Neuronal stem cell (in vitro differentiated cells): ENCODE results near the gene HNRNPH3.

Source experiments
- DNase-seq: peaks from one replicate; pipeline ENCODE4 v3.0.0-alpha.2; 2013; ENCODE audit warnings: low spot score
- H2AFZ ChIP-seq: one replicate; pipeline ENCODE4 v1.6.1; 2013; ENCODE audit warnings: mild to moderate bottlenecking, low read length, inconsistent platforms
- H2AK5ac ChIP-seq: 2 replicates; pipeline ENCODE4 v1.6.1; 2013; ENCODE audit warnings: low read depth, mild to moderate bottlenecking, inconsistent platforms, low read length, moderate library complexity, mixed read lengths
- H2BK120ac ChIP-seq: 2 replicates; pipeline ENCODE4 v1.6.1; 2013; ENCODE audit warnings: low read depth, mild to moderate bottlenecking, inconsistent platforms, low read length, moderate library complexity, mixed read lengths
- H2BK12ac ChIP-seq: one replicate; pipeline ENCODE4 v1.6.1; 2013; ENCODE audit warnings: low read length, inconsistent platforms
- H2BK15ac ChIP-seq: 2 replicates; pipeline ENCODE4 v1.6.1; 2013; ENCODE audit warnings: mild to moderate bottlenecking, low read length, inconsistent platforms, mixed read lengths
- H2BK5ac ChIP-seq: one replicate; pipeline ENCODE4 v1.6.1; 2013; ENCODE audit warnings: inconsistent platforms, mild to moderate bottlenecking, low read length, moderate library complexity
- H3K14ac ChIP-seq: one replicate; pipeline ENCODE4 v1.6.1; 2013; ENCODE audit warnings: low read length, inconsistent platforms
- H3K18ac ChIP-seq: 2 replicates; pipeline ENCODE4 v1.6.1; 2013; ENCODE audit warnings: low read length, inconsistent platforms
- H3K23ac ChIP-seq: 2 replicates; pipeline ENCODE4 v1.6.1; 2013; ENCODE audit warnings: low read depth, mild to moderate bottlenecking, mixed read lengths, low read length, inconsistent platforms; ENCODE audit not compliant: poor library complexity
- H3K27ac ChIP-seq: replicated peaks from 3 replicates; pipeline ENCODE4 v1.5.1; 2013; ENCODE audit warnings: low read length, inconsistent platforms
- H3K27me3 ChIP-seq, 3 experiments: 2 replicates each; pipeline ENCODE4 v1.6.1; 2013; ENCODE audit warnings: low read length in 3 of 3, mild to moderate bottlenecking in 2 of 3, inconsistent platforms in 1 of 3, low read depth in 1 of 3, mixed read lengths in 1 of 3, moderate library complexity in 1 of 3; ENCODE audit not compliant: control insufficient read depth in 3 of 3, insufficient read depth in 3 of 3
- H3K36me3 ChIP-seq, 2 donors: replicated peaks in 1 of 2; 2 replicates each; pipeline ENCODE4 v1.6.1; 2013; ENCODE audit warnings: low read length in 2 of 2; ENCODE audit not compliant: control insufficient read depth in 2 of 2, insufficient read depth in 2 of 2
- H3K4ac ChIP-seq: 2 replicates; pipeline ENCODE4 v1.6.1; 2013; ENCODE audit warnings: inconsistent platforms, mild to moderate bottlenecking, low read length, moderate library complexity
- H3K4me1 ChIP-seq, 2 donors: 1 replicate in 1 of 2; 2 replicates in 1 of 2; pipeline ENCODE4 v1.6.1; 2013; ENCODE audit warnings: low read length in 2 of 2, low read depth in 1 of 2; ENCODE audit not compliant: control insufficient read depth in 2 of 2, insufficient read depth in 1 of 2
- H3K4me2 ChIP-seq: one replicate; pipeline ENCODE4 v1.6.1; 2013; ENCODE audit warnings: mild to moderate bottlenecking, low read length, inconsistent platforms; ENCODE audit not compliant: insufficient read depth, poor library complexity, severe bottlenecking
- H3K4me3 ChIP-seq, 2 donors: 2 replicates each; pipeline ENCODE4 v1.5.1; 2013; ENCODE audit warnings: low read length in 2 of 2, mild to moderate bottlenecking in 2 of 2, inconsistent platforms in 1 of 2, moderate library complexity in 1 of 2
- H3K79me1 ChIP-seq: one replicate; pipeline ENCODE4 v1.6.1; 2013; ENCODE audit warnings: low read depth, mild to moderate bottlenecking, inconsistent platforms, low read length, moderate library complexity
- H3K9ac ChIP-seq: one replicate; pipeline ENCODE4 v1.6.1; 2013; ENCODE audit warnings: mild to moderate bottlenecking, low read depth, low read length, inconsistent platforms; ENCODE audit not compliant: poor library complexity
- H3K9me3 ChIP-seq, 2 donors: replicated peaks in 1 of 2; 2 replicates each; pipeline versions ENCODE3 to v1.6.1; 2013; ENCODE audit warnings: low read length in 2 of 2, mild to moderate bottlenecking in 2 of 2, inconsistent platforms in 1 of 2, low read depth in 1 of 2, mixed read lengths in 1 of 2, moderate library complexity in 1 of 2; ENCODE audit not compliant: control insufficient read depth in 2 of 2, insufficient read depth in 1 of 2
- H4K8ac ChIP-seq: one replicate; pipeline ENCODE4 v1.6.1; 2013; ENCODE audit warnings: low read depth, mild to moderate bottlenecking, inconsistent platforms, low read length, moderate library complexity
- H4K91ac ChIP-seq: one replicate; pipeline ENCODE4 v1.6.1; 2013; ENCODE audit warnings: low read length, low read depth, mild to moderate bottlenecking, inconsistent platforms; ENCODE audit not compliant: poor library complexity
- WGBS, 2 donors: extraction: QIAGEN DNeasy Blood & Tissue Kit; methylation state at CpG; one replicate each; pipeline ENCODE4 v1.1.7; 2013; ENCODE audit warnings: missing lambda C conversion rate in 2 of 2, mixed read lengths in 1 of 2; ENCODE audit not compliant: insufficient read length in 2 of 2, insufficient replicate concordance in 1 of 2; ENCODE audit errors: extremely low coverage in 2 of 2; 5-methylcytosine and 5-hydroxymethylcytosine counted together

The HNRNPH3 gene

DNA sequence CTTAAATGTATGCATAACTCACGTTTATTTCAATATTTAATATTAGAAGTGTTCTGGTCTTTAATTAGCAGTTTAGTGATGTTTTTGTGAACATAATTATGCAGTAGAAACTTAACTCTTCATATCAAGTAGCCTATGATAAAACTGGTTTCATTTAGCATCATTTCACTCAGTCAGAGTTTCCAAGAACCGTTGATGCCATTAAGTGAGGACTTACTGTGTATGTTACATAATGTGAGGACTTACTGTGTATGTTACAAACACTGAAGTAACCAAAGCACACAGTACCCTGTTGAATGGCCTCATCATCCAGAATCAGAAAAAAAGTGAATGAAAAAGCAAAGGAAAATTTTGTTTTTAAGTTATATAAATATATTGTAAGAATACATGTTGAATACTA, 33.7 kb downstream of the HNRNPH3 start:
- peaks cover 9 to 81% of the 10 kb centered on the region in 2 donors for H3K36me3 ChIP-seq
- no peak overlapping the region for H4K8ac ChIP-seq
- no peak overlapping the region for H3K9ac ChIP-seq
- H2BK5ac ChIP-seq = no peak overlapping the region
- no peak overlapping the region for H3K27ac ChIP-seq
- H2BK12ac ChIP-seq = no peak overlapping the region
- no peak for DNase-seq
- H2BK120ac ChIP-seq = no peak overlapping the region
- no peaks in the 10 kb centered on the region for H3K4me1 ChIP-seq
- H3K18ac ChIP-seq = no peak overlapping the region
- no peak overlapping the region for H3K4me3 ChIP-seq
- no peak overlapping the region for H3K23ac ChIP-seq
- H2AFZ ChIP-seq = no peak overlapping the region
- H3K4me2 ChIP-seq = no peak overlapping the region
- H3K14ac ChIP-seq = no peak overlapping the region
- no peaks in the 10 kb centered on the region for H3K79me1 ChIP-seq
- no peak overlapping the region for H4K91ac ChIP-seq
- no CpG with 5 or more reads among the region's 2 CpGs for WGBS, 2 donors
- H2AK5ac ChIP-seq = no peak overlapping the region
- H3K27me3 ChIP-seq = no peaks in the 10 kb centered on the region
- no peaks in the 10 kb centered on the region for H3K9me3 ChIP-seq
- no peak overlapping the region for H3K4ac ChIP-seq
- H2BK15ac ChIP-seq = no peak overlapping the region

DNA sequence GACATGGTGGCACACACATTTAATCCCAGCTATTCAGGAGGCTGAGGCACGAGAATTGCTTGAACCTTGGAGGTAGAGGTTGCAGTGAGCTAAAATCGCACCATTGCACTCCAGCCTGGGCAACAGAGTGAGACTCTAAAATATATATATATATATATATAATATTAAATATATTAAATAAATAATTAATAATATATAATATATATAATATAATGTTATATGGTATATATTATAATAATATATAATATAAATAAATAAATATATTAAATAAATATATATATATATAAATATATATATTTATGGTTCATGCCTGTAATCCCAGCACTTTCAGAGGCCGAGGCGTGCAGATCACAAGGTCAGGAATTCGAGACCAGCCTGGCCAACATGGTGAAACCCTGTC, 34.7 kb downstream of the HNRNPH3 start:
- H2BK12ac ChIP-seq = no peak overlapping the region
- H2AK5ac ChIP-seq = no peak overlapping the region
- H2AFZ ChIP-seq = no peak overlapping the region
- no peak overlapping the region for H2BK5ac ChIP-seq
- no peak overlapping the region for H2BK15ac ChIP-seq
- peaks cover 0 to 3% of the 10 kb centered on the region in 2 donors for H3K9me3 ChIP-seq
- no CpG with 5 or more reads among the region's 5 CpGs for WGBS, 2 donors
- peaks cover 9 to 80% of the 10 kb centered on the region in 2 donors for H3K36me3 ChIP-seq
- H3K23ac ChIP-seq = no peak overlapping the region
- no peak overlapping the region for H4K8ac ChIP-seq
- H3K27me3 ChIP-seq = no peaks in the 10 kb centered on the region
- no peak overlapping the region for H4K91ac ChIP-seq
- H3K9ac ChIP-seq = no peak overlapping the region
- no peak for DNase-seq
- no peaks in the 10 kb centered on the region for H3K79me1 ChIP-seq
- no peak overlapping the region for H3K27ac ChIP-seq
- H3K18ac ChIP-seq = no peak overlapping the region
- no peaks in the 10 kb centered on the region for H3K4me1 ChIP-seq
- no peak overlapping the region for H3K4ac ChIP-seq
- no peak overlapping the region for H3K14ac ChIP-seq
- no peak overlapping the region for H2BK120ac ChIP-seq
- no peak overlapping the region for H3K4me2 ChIP-seq
- H3K4me3 ChIP-seq = no peak overlapping the region

DNA sequence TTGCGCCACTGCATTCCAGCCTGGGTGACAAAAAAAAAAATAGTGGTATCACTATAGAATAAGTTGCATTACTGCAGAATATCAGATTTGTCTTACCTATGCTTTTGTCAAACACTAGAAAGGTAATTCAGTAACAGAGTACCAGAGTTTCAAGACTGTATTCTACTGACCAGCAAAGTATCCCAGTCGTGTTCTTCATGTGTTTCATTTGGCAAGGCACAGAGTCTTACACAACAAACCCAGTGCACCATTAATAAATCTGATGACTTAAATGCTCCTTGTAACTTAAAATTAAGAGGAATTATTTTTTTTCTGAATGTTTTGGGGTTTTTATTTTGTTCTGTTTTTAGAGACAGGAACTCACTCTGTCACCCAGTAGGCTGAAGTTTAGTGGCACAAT, 35.3 kb downstream of the HNRNPH3 start:
- no peak overlapping the region for H3K9ac ChIP-seq
- no peak overlapping the region for H3K27ac ChIP-seq
- H2BK120ac ChIP-seq = no peak overlapping the region
- no peak overlapping the region for H3K23ac ChIP-seq
- no peak overlapping the region for H3K4me2 ChIP-seq
- no peak overlapping the region for H3K18ac ChIP-seq
- no peak overlapping the region for H3K4me3 ChIP-seq
- H4K8ac ChIP-seq = no peak overlapping the region
- no peak overlapping the region for H2BK15ac ChIP-seq
- H2AFZ ChIP-seq = no peak overlapping the region
- H3K14ac ChIP-seq = no peak overlapping the region
- H3K9me3 ChIP-seq = peaks cover under 1 to 9% of the 10 kb centered on the region in 2 donors
- no peaks in the 10 kb centered on the region for H3K79me1 ChIP-seq
- H2BK5ac ChIP-seq = no peak overlapping the region
- H4K91ac ChIP-seq = no peak overlapping the region
- no peak overlapping the region for H3K4ac ChIP-seq
- H3K36me3 ChIP-seq = peaks cover 8 to 80% of the 10 kb centered on the region in 2 donors
- no peaks in the 10 kb centered on the region for H3K4me1 ChIP-seq
- no peak overlapping the region for H2AK5ac ChIP-seq
- no peaks in the 10 kb centered on the region for H3K27me3 ChIP-seq
- DNase-seq = no peak
- no peak overlapping the region for H2BK12ac ChIP-seq
- no CpG with 5 or more reads among the region's 2 CpGs for WGBS, 2 donors

DNA sequence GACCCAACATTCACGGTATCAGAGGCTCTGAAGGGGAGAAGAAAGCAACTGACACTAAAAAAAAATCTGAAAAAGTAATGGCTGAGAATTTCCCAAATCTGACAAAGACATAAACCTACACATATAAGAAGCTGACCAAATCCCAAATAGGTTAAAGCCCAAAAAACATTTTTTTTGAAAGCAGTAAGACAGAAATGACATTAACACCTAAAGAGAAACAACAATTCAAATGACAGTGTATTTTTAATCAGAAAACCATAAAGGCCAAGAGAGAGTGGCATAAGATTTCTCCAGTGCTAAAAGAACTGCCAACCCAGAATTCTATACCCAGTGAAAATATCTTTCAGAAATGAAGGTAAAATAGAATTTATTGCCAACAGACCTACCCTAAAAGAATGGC, 39.7 kb downstream of the HNRNPH3 start:
- Histone ChIP-seq H3K4me3 (no peak overlapping the region), H2BK5ac (no peak overlapping the region), H3K27me3 (no peaks in the 10 kb centered on the region), H4K8ac (no peak overlapping the region), H4K91ac (no peak overlapping the region), H2AK5ac (no peak overlapping the region), H3K4ac (no peak overlapping the region), H3K9ac (no peak overlapping the region), H3K18ac (no peak overlapping the region), H3K14ac (no peak overlapping the region), H2BK15ac (no peak overlapping the region), H3K36me3 (peaks cover 7 to 80% of the 10 kb centered on the region in 2 donors), H3K27ac (no peak overlapping the region), H3K79me1 (no peaks in the 10 kb centered on the region), H3K4me2 (no peak overlapping the region), H2BK12ac (no peak overlapping the region), H2BK120ac (no peak overlapping the region), H3K4me1 (no peaks in the 10 kb centered on the region), H3K23ac (no peak overlapping the region), H3K9me3 (peaks cover 5 to 33% of the 10 kb centered on the region in 2 donors), H2AFZ (no peak overlapping the region)
- no peak for DNase-seq
- WGBS, 2 donors = no CpG with 5 or more reads among the region's 1 CpG
